B cell (primary cell): ENCODE results near the gene ENG. TPM values are rescaled to one million over a fixed set of nuclear protein-coding genes. Genes with fewer than 3 reads are reported as not detected.
"Not testable (repeated sequence)": the region's sequence is repeated elsewhere in the genome, so short reads cannot be mapped to it uniquely, and the experiment has no call there.

Experiments used
- ATAC-seq: fragments of 200-7000 bp; cut with Tn5 transposase; one replicate; pipeline ENCODE4 v1.10.0; 2021; ENCODE audit warnings: low read depth, mild to moderate bottlenecking, moderate number of reproducible peaks, moderate library complexity
- CTCF ChIA-PET: fragments of 350-600 bp; sonication (Branson Sonifier 250); formaldehyde crosslinking; loops from one replicate; lab custom pipeline; 2021; ENCODE audit warnings: antibody characterized with exemption, inconsistent platforms; lab: Charles Lee
- POLR2A ChIA-PET: fragments of 350-600 bp; sonication (Branson Sonifier 250); formaldehyde crosslinking; loops from one replicate; lab custom pipeline; 2021; ENCODE audit warnings: antibody characterized with exemption; lab: Charles Lee
- DNase-seq: peaks from one replicate; pipeline ENCODE4 v3.0.0; 2013
- H2AFZ ChIP-seq: 2 replicates; pipeline ENCODE4 v1.6.1; 2012; ENCODE audit warnings: mild to moderate bottlenecking, low read depth, low read length; ENCODE audit not compliant: insufficient read depth, poor library complexity, severe bottlenecking
- H3K27ac ChIP-seq, 2 donors: 1 replicate in 1 of 2; 2 replicates in 1 of 2; pipeline ENCODE4 v1.5.1; 2012 to 2013; ENCODE audit warnings: low read length in 2 of 2, mild to moderate bottlenecking in 2 of 2, moderate library complexity in 1 of 2
- H3K27me3 ChIP-seq, 4 experiments: fragments of 200-600 bp in 1 of 4; sonication (generic) in 1 of 4; replicated peaks in 1 of 4; 1 replicate in 2 of 4; 2 replicates in 2 of 4; pipeline versions ENCODE4 v1.6.1 to v1.7.0; 2013 to 2016; ENCODE audit warnings: low read length in 3 of 4, mild to moderate bottlenecking in 2 of 4, mixed read lengths in 1 of 4, moderate library complexity in 1 of 4; ENCODE audit not compliant: insufficient read depth in 4 of 4, control insufficient read depth in 3 of 4; ENCODE audit errors: control extremely low read depth in 1 of 4
- H3K36me3 ChIP-seq, 2 experiments: replicated peaks in 1 of 2; 1 replicate in 1 of 2; 2 replicates in 1 of 2; pipeline versions ENCODE4 v1.6.1 to v1.7.1; 2013; ENCODE audit warnings: low read length in 1 of 2; ENCODE audit not compliant: insufficient read depth in 2 of 2, control insufficient read depth in 1 of 2; ENCODE audit errors: control extremely low read depth in 1 of 2, extremely low read depth in 1 of 2
- H3K4me1 ChIP-seq, 2 donors: fragments of 200-600 bp in 1 of 2; sonication (generic) in 1 of 2; 1 replicate in 1 of 2; 2 replicates in 1 of 2; pipeline versions ENCODE4 v1.5.1 to v1.6.1; 2013 to 2017; ENCODE audit warnings: low read length in 2 of 2; ENCODE audit not compliant: control insufficient read depth in 2 of 2, insufficient read depth in 2 of 2
- H3K4me2 ChIP-seq: replicated peaks from 2 replicates; pipeline ENCODE3; 2012; ENCODE audit warnings: mild to moderate bottlenecking, low read depth, low read length; ENCODE audit not compliant: poor library complexity, severe bottlenecking
- H3K4me3 ChIP-seq, 5 experiments: fragments of 200-600 bp in 1 of 5; sonication (generic) in 1 of 5; 1 replicate in 3 of 5; 2 replicates in 2 of 5; pipeline versions ENCODE4 v1.5.1 to v1.7.0; 2011 to 2016; ENCODE audit warnings: low read length in 4 of 5, mild to moderate bottlenecking in 4 of 5, low read depth in 2 of 5, control low read depth in 1 of 5, moderate library complexity in 1 of 5; ENCODE audit not compliant: insufficient read depth in 1 of 5; ENCODE audit errors: control extremely low read depth in 1 of 5, extremely low read depth in 1 of 5
- H3K79me2 ChIP-seq: fragments of 200-600 bp; sonication (generic); one replicate; pipeline ENCODE4 v1.6.0; 2016; ENCODE audit warnings: low read length; ENCODE audit not compliant: control insufficient read depth, insufficient read depth
- H3K9ac ChIP-seq: fragments of 200-600 bp; sonication (generic); 2 replicates; pipeline ENCODE4 v1.6.1; 2017; ENCODE audit warnings: mild to moderate bottlenecking, low read length, moderate library complexity
- H3K9me3 ChIP-seq, 3 donors: one replicate each; pipeline versions ENCODE4 v1.6.1 to v1.7.1; 2013; ENCODE audit warnings: low read length in 2 of 3; ENCODE audit not compliant: control insufficient read depth in 2 of 3, insufficient read depth in 1 of 3; ENCODE audit errors: control extremely low read depth in 1 of 3
- H4K20me1 ChIP-seq: 2 replicates; pipeline ENCODE4 v1.6.0; 2012; ENCODE audit warnings: mild to moderate bottlenecking, low read length; ENCODE audit not compliant: insufficient read depth, control insufficient read depth, poor library complexity, severe bottlenecking
- H3K27ac Mint-ChIP-seq: one replicate; pipeline ENCODE4 v1.8.0; 2021; ENCODE audit warnings: mixed read lengths
- H3K27me3 Mint-ChIP-seq: one replicate; pipeline ENCODE4 v1.8.0; 2021; ENCODE audit warnings: mixed read lengths
- H3K4me1 Mint-ChIP-seq: one replicate; pipeline ENCODE4 v1.8.0; 2021; ENCODE audit warnings: mixed read lengths
- H3K4me3 Mint-ChIP-seq: one replicate; pipeline ENCODE4 v1.8.0; 2021; ENCODE audit warnings: mixed read lengths
- H3K9me3 Mint-ChIP-seq: one replicate; pipeline ENCODE4 v1.8.0; 2022; ENCODE audit warnings: mixed read lengths; ENCODE audit not compliant: insufficient read depth
- EZH2 ChIP-seq: IDR thresholded peaks from 2 replicates; pipeline ENCODE4 v1.6.1; 2012; ENCODE audit warnings: borderline replicate concordance, low read depth, mild to moderate bottlenecking, moderate library complexity, low read length; ENCODE audit not compliant: insufficient read depth, poor library complexity, severe bottlenecking
- WGBS: methylation state at CpG from one replicate; pipeline ENCODE4 v1.1.5; 2013; ENCODE audit warnings: missing lambda C conversion rate; ENCODE audit not compliant: insufficient coverage; 5-methylcytosine and 5-hydroxymethylcytosine counted together
- intact Hi-C: fragments of 100-400 bp; cut with micrococcal nuclease; formaldehyde crosslinking; loops from one replicate; pipeline ENCODE4 v1.10.0; 2022
- polyA plus RNA-seq: library from polyadenylated mRNA; depleted of rRNA; stranded (reverse); fragments of >200 nt; gene quantifications from 2 replicates; pipeline ENCODE4 v1.2.3, GENCODE V29; 2012
- total RNA-seq, 2 donors: library from RNA; stranded (reverse); fragments of 120-200 nt in 1 of 2; gene quantifications; 1 replicate in 1 of 2; 2 replicates in 1 of 2; pipeline versions ENCODE4 v1.2.3 to v1.2.4, GENCODE V29; 2013 to 2022
- TF ChIP-seq, protein P1 (sequence below): fragments of 200-600 bp; IDR thresholded peaks from one replicate; pipeline ENCODE4 v1.8.0; 2022; ENCODE audit warnings: antibody characterized with exemption, mild to moderate bottlenecking

The ENG gene
- total and polyA plus RNA-seq, 2 donors (not counting 1 experiment from before 2014, with no cell fraction given): 5.4 to 12.6 TPM

DNA sequence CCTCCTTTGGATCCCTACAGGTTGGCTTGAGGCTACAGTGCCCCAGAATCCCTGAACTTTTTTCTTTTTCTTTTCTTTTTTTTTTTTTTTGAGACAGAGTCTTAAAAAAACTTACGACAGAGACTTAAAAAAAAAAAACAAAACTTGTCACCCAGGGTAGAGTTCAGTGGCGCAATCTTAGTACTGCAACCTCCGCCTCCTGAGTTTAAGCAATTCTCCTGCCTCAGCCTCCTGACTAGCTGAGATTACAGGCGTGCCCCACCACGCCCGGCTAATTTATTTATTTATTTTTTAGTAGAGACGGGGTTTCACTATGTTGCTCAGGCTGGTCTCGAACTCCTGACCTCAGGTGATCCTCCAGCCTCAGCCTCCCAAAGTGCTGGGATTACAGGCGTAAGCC lies 73.5 kb downstream of the ENG start:
- Mint-ChIP-seq H3K4me1 (peaks cover 69% of the 10 kb centered on the region), H3K27ac (peak overlapping the region; percentile 98)
- Histone ChIP-seq H3K27ac (peak overlapping the region; percentile 89 to 97), H3K4me1 (peaks cover 46 to 73% of the 10 kb centered on the region in 2 donors), H3K79me2 (peaks cover 69% of the 10 kb centered on the region), H4K20me1 (peaks cover 17% of the 10 kb centered on the region)
- H3K9me3 ChIP-seq, H3K4me3 Mint-ChIP-seq, H3K4me2 ChIP-seq, H3K4me3 ChIP-seq, ATAC-seq, DNase-seq, H3K27me3 ChIP-seq, H3K9ac ChIP-seq, intact Hi-C loops, H3K27me3 Mint-ChIP-seq, H3K9me3 Mint-ChIP-seq, H3K36me3 ChIP-seq, H2AFZ ChIP-seq: not testable (repeated sequence)
- CTCF ChIA-PET: interaction anchor here (0.7 to 3.4 kb wide), 2 partner anchors 17 to 89 kb away, joined by 4 to 24 read pairs; no protein-coding TSS in a partner anchor
- 100% methylated on average over 2 of the region's 9 CpGs for WGBS
- POLR2A ChIA-PET: interaction anchor here (3.0 kb wide), 1 partner anchor 10 kb away, joined by 18 read pairs; no protein-coding TSS in a partner anchor

DNA sequence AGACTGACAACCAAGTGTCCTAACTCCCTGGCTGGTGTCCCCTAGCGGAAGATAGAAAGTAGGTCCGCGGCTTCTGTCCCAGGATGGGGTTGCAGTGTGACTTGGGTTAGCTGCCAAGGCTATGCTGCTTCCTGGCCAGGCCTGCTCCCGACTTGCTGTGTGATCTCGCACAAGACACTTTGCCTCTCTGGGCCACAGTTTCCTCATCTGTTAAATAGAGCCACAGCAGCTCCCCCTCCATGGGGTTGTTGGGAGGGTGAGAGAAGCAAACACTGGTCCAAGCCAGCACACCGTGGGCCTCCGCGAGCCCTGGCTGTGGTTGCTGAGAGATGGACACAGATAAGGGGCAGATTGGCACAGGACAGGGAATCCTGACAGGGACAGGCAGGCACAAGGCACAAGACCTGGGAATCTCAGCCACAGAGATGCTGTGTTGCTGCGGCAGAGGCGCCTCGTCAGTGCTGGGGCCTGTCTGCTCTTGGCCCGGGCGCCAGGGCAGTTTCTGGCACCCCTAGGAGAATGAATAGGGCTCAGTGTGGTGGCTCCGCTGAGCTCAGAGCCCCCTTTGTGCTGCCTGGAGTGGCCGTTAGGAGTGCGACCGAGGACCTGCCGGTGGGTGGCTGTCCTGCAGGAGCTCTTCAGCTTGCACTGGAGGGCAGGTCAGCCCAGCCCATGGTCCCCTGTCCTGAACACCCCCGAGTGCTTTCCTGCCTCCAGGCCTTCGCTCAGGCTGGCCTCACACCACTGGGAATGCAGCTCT lies 74.2 kb downstream of the ENG start:
- DNase-seq (no peak), ATAC-seq (no peak)
- no peaks in the 10 kb centered on the region for H3K36me3 ChIP-seq
- Mint-ChIP-seq H3K27me3 (no peaks in the 10 kb centered on the region), H3K27ac (peak overlapping the region; percentile 97), H3K4me3 (no peak overlapping the region), H3K4me1 (peaks cover 69% of the 10 kb centered on the region), H3K9me3 (no peaks in the 10 kb centered on the region)
- H3K4me1 ChIP-seq: peaks cover 46 to 79% of the 10 kb centered on the region in 2 donors
- peak overlapping the region; percentile 93 for H3K4me2 ChIP-seq
- peaks cover 21% of the 10 kb centered on the region for H4K20me1 ChIP-seq
- TF ChIP-seq EZH2: no peak
- TF ChIP-seq, protein P1, sequence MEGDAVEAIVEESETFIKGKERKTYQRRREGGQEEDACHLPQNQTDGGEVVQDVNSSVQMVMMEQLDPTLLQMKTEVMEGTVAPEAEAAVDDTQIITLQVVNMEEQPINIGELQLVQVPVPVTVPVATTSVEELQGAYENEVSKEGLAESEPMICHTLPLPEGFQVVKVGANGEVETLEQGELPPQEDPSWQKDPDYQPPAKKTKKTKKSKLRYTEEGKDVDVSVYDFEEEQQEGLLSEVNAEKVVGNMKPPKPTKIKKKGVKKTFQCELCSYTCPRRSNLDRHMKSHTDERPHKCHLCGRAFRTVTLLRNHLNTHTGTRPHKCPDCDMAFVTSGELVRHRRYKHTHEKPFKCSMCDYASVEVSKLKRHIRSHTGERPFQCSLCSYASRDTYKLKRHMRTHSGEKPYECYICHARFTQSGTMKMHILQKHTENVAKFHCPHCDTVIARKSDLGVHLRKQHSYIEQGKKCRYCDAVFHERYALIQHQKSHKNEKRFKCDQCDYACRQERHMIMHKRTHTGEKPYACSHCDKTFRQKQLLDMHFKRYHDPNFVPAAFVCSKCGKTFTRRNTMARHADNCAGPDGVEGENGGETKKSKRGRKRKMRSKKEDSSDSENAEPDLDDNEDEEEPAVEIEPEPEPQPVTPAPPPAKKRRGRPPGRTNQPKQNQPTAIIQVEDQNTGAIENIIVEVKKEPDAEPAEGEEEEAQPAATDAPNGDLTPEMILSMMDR: no peak
- CTCF ChIA-PET: interaction anchor here (0.7 to 3.4 kb wide), 3 partner anchors 17 to 141 kb away, joined by 4 to 24 read pairs (median 7); no protein-coding TSS in a partner anchor
- no peaks in the 10 kb centered on the region for H3K9me3 ChIP-seq
- POLR2A ChIA-PET: interaction anchor here (0.7 to 3.0 kb wide), 2 partner anchors 10 to 14 kb away, joined by 5 to 18 read pairs; no protein-coding TSS in a partner anchor
- peak overlapping the region; percentile 76 for H3K9ac ChIP-seq
- peak overlapping the region; percentile 89 to 97 for H3K27ac ChIP-seq
- H2AFZ ChIP-seq: no peak overlapping the region
- 84% methylated on average over 20 of the region's 20 CpGs for WGBS
- peaks cover 73% of the 10 kb centered on the region for H3K79me2 ChIP-seq
- H3K4me3 ChIP-seq: peak overlapping the region in 1 of 5 experiments; percentile 91
- intact Hi-C loops: no loop called here
- no peaks in the 10 kb centered on the region for H3K27me3 ChIP-seq
